NCI-H2227 (cell line): ENCODE measurements around the gene GOLGA8B.
"Not testable (repeated sequence)": the region's sequence is repeated elsewhere in the genome, so short reads cannot be mapped to it uniquely, and the experiment has no call there.

Experiments used
- DNase-seq: peaks from one replicate; lab custom pipeline; 2025; ENCODE audit not compliant: unreplicated experiment; lab: John Stamatoyannopoulos, UW

The GOLGA8B gene

DNA sequence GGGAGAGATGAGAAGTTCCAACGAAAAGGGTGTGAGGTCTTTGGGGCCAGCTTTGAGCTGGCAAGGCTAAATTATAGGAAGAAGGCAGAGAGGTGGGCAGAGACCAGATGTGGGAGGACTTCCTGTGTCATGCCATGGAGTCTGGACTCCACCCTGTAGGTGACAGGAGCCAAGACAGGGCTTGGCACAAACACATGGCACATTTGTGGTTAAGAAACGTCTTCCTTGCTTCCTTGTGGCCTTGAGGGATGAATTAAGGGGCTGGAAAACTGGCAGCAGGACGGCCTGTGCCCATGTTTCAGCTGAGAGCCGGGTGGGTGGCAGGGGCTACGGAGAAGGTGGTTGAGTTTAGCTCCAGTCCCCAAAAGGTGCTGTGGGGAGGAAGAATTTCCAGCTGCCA, 18.7 kb downstream of the GOLGA8B start:
- not testable (repeated sequence) for DNase-seq

DNA sequence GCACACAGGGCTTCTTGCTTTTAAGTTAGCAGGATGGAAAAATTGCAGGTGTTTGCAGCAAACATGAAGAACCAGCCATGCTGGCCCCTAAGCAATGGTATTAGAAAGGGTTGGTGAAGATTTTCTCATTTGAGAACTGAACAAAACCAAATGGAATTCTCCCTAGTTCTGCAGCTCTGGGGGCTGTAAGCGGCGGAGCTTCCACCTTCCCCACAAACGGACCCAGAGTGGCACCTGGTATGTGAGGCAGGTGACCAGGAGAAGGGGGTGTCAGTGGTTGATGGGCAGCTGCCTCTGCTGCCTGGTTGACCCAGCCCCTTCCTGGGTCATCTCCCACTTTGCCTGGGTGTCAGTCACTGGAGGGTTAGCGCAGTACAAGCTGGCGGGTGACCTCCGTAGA, 22.6 kb downstream of the GOLGA8B start:
- DNase-seq, result not testable (repeated sequence)

DNA sequence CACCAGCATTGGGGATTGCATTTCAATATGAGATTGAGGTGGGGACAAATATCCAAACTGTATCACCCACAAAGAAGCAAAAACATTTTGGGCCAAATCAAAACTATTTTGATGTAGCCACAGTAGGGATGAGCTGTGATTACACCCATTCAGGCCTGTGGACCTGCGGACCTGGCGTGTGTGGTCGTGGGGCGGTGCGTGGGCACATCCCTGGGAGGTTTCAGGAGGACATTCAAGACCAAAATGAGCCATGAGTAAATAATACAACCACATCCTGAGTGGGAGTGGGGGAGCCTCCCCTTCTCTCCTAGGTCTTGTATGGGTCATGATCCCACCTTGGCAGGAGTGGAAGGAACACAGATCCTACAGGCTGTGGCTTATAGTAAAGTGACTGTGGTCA, 23.7 kb downstream of the GOLGA8B start:
- DNase-seq, result not testable (repeated sequence)

DNA sequence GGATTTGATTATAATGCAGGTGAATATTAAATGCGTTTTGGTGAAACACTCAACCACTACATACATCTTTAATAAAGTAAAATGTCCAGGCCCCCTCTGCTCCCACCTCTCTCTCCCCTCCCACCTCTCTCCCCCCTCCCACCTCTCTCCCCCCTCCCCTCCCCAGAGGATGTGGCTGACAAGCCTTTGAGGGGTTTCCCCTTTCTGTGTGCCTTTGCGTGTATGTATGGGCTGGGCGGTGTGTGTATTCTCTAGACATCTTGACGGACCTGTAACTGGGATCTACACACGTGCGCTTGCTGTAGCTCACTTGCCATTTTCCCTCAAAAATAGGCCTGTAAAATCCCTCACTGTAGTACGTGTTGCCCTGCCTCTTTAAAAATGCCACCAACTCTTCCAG, 28.3 kb downstream of the GOLGA8B start:
- not testable (repeated sequence) for DNase-seq

DNA sequence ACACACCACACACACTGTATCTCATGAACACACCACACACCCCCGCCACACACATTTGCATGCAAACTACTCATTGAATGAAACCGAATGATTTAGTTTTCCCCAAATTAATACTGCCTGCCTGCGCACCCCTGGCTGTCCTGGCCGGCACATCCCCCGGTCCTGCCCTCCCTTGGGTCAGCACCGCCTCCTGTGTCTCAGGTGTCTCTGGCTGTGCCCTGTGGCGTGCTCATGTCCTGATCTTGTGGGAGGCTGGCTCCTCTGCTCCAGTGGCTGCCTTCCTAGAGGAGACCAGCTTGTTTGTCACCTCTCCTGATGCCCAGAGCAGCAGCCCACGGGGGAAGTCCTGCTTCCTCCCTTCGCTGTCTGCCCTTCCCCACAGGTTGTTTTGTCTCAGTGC, 28.7 kb downstream of the GOLGA8B start:
- not testable (repeated sequence) for DNase-seq

GRCh38 chr15:34554126-34554525, 29.3 kb downstream of the GOLGA8B start:
- DNase-seq, result not testable (repeated sequence)

- not testable (repeated sequence) for DNase-seq
Measured at GRCh38 chr15:34550129-34550528, 33.3 kb downstream of the GOLGA8B start.

- DNase-seq, result not testable (repeated sequence)
Measured at GRCh38 chr15:34549381-34549809, 34.1 kb downstream of the GOLGA8B start.

DNA sequence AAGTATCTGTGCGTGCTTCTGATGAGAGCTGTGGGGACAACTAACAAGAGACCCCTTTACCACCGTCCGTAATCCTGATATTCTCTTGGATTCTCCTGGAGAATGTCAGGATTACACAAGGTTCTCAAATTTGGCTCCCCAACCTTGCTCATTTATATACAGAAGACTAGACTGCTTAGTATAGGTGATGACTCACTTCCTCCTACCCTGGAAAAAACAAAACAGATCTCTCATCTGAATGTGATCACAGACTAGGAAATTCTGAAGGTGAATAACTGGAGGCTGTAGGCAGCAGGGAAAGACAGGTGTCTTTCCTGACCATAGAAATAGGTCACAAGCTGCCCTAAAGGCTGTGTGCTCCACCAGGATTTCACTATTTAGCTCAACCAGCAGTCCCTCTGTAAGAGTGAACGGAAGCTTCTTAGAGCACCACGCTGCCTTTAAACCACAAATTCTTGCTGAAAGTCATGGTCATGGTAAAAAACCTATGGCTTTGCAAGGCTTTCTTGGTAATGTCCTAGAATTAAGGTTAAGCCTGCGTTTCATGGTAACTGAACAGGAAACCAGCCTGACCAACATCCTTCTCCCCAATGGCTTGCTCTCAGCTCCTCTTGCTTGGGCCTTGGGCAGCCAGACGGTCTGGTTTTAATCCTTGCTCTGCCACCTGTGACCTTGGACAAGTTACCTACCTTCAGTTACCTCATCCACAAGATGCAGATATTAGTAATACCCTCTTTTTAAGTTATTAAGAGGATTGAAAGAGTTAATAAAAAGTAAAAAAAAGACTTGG, 39.4 kb downstream of the GOLGA8B start:
- DNase-seq, result not testable (repeated sequence)

DNA sequence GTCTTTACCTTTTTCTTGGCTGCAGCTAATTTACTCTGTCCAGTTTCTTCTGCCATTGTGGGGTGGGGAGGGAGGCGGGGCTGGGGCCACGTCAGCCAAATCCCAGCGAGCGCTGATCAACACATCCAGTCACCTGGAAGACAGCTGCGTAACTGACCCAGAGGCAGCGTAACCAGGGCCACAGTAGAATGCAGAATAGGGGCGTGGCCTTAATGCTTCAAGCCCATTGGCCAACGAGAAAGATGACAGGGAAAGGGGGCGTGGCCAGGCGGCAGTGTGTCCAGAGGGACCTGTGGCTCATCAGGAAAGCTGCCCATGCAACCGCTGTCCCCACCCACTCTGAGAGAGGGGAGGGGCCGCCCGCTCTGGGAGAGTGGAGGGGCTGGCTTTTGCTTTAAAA, 47.6 kb downstream of the GOLGA8B start:
- not testable (repeated sequence) for DNase-seq
